Measurements from ENCODE around the gene SLC6A16.

Gene SLC6A16

GRCh38 chr19:49342291-49342721, 17.3 kb upstream of the SLC6A16 start:
- DNase-seq (ENCODE audit: low spot score): no peak
- no peak for TF ChIP-seq CTCF (IDR thresholded peaks at IDR 0.05; ENCODE audit: extremely low read depth, missing control alignments)

- no peak for TF ChIP-seq CTCF (IDR thresholded peaks at IDR 0.05; ENCODE audit: extremely low read depth, missing control alignments)
- no peak for DNase-seq (ENCODE audit: low spot score)
These were observed 16.1 kb upstream of the SLC6A16 start for GRCh38 chr19:49340865-49341718.

- peak; percentile 95 for DNase-seq (ENCODE audit: low spot score)
- no peak for TF ChIP-seq CTCF (IDR thresholded peaks at IDR 0.05; ENCODE audit: extremely low read depth, missing control alignments)
These were observed 15.3 kb upstream of the SLC6A16 start for GRCh38 chr19:49340069-49340864.

- peak; percentile 13 for DNase-seq (ENCODE audit: low spot score)
- TF ChIP-seq CTCF (IDR thresholded peaks at IDR 0.05; ENCODE audit: extremely low read depth, missing control alignments): no peak
These were observed 14.5 kb upstream of the SLC6A16 start for GRCh38 chr19:49339301-49340068.

- DNase-seq (ENCODE audit: low spot score): peak; percentile 56
These were observed 13.8 kb upstream of the SLC6A16 start for GRCh38 chr19:49338691-49339300.

More at GRCh38 chr19:49338691-49339300, 13.8 kb upstream of the SLC6A16 start:
- no peak for TF ChIP-seq CTCF (IDR thresholded peaks at IDR 0.05; ENCODE audit: extremely low read depth, missing control alignments)

Measured in GM20000 (cell line).